ENCODE data around the gene USP5.
"Not testable (repeated sequence)": the region's sequence is repeated elsewhere in the genome, so short reads cannot be mapped to it uniquely, and the experiment has no call there.

USP5 gene

GRCh38 chr12:6890789-6891645, 39.1 kb downstream of the USP5 start:
- H3K27me3 ChIP-seq (ENCODE audit: insufficient read depth, low read depth, severe bottlenecking), result no peaks in the 10 kb centered on the region
- peak overlapping the region; percentile 3; the same call in 1 of the 2 replicates for H3K4me3 ChIP-seq (ENCODE audit: low read depth, low read length)
- peak; percentile 90 for DNase-seq
- TF ChIP-seq, protein P1, sequence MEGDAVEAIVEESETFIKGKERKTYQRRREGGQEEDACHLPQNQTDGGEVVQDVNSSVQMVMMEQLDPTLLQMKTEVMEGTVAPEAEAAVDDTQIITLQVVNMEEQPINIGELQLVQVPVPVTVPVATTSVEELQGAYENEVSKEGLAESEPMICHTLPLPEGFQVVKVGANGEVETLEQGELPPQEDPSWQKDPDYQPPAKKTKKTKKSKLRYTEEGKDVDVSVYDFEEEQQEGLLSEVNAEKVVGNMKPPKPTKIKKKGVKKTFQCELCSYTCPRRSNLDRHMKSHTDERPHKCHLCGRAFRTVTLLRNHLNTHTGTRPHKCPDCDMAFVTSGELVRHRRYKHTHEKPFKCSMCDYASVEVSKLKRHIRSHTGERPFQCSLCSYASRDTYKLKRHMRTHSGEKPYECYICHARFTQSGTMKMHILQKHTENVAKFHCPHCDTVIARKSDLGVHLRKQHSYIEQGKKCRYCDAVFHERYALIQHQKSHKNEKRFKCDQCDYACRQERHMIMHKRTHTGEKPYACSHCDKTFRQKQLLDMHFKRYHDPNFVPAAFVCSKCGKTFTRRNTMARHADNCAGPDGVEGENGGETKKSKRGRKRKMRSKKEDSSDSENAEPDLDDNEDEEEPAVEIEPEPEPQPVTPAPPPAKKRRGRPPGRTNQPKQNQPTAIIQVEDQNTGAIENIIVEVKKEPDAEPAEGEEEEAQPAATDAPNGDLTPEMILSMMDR (IDR thresholded peaks at IDR 0.05; ENCODE audit: low read depth, low read length), result peak; percentile 64
- no peaks in the 10 kb centered on the region; the same call in 1 of the 2 replicates for H3K36me3 ChIP-seq
- no peaks in the 10 kb centered on the region for H3K9me3 ChIP-seq (ENCODE audit: severe bottlenecking)
- H3K27ac ChIP-seq, result peak overlapping the region; percentile 81

DNA sequence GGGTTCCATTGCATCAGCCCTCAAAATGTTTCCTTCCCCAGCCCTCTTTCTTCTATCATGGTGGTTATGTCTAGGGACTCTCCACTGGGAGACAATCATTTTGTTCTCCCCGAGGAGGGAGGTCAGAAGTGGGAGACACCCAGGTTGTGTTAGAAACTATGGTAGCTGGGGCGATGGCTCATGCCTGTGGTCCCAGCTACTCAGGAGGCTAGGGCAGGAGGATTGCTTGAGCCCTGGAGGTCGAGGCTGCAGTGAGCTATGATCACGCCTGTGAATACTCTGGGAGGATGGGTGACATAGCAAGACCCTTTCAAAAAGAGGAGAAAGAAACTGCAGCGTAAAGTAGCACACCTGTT, 39.7 kb downstream of the USP5 start:
- Histone ChIP-seq H3K27ac (peak overlapping the region; percentile 63), H3K9me3 (ENCODE audit: severe bottlenecking) (no peaks in the 10 kb centered on the region), H3K27me3 (ENCODE audit: insufficient read depth, low read depth, severe bottlenecking) (no peaks in the 10 kb centered on the region), H3K36me3 (no peaks in the 10 kb centered on the region; the same call in 1 of the 2 replicates), H3K4me3 (ENCODE audit: low read depth, low read length) (no peak overlapping the region)
- no peak for DNase-seq
- TF ChIP-seq, protein P1 (IDR thresholded peaks at IDR 0.05; ENCODE audit: low read depth, low read length), result no peak

GRCh38 chr12:6892683-6893082, 40.7 kb downstream of the USP5 start:
- not testable (repeated sequence) for H3K9me3 ChIP-seq (ENCODE audit: severe bottlenecking); DNase-seq; H3K27me3 ChIP-seq (ENCODE audit: insufficient read depth, low read depth, severe bottlenecking); H3K27ac ChIP-seq; H3K36me3 ChIP-seq; H3K4me3 ChIP-seq (ENCODE audit: low read depth, low read length)

- Histone ChIP-seq H3K9me3 (ENCODE audit: severe bottlenecking) (no peaks in the 10 kb centered on the region), H3K27me3 (ENCODE audit: insufficient read depth, low read depth, severe bottlenecking) (no peaks in the 10 kb centered on the region), H3K27ac (no peak overlapping the region), H3K4me3 (ENCODE audit: low read depth, low read length) (no peak overlapping the region), H3K36me3 (no peaks in the 10 kb centered on the region; the same call in 1 of the 2 replicates)
- no peak for DNase-seq
- TF ChIP-seq, protein P1 (IDR thresholded peaks at IDR 0.05; ENCODE audit: low read depth, low read length), result no peak
Measured at GRCh38 chr12:6894321-6894720, 42.4 kb downstream of the USP5 start.

GRCh38 chr12:6896846-6897435, 45.0 kb downstream of the USP5 start:
- Histone ChIP-seq H3K9me3 (ENCODE audit: severe bottlenecking) (no peaks in the 10 kb centered on the region), H3K27me3 (ENCODE audit: insufficient read depth, low read depth, severe bottlenecking) (no peaks in the 10 kb centered on the region), H3K4me3 (ENCODE audit: low read depth, low read length) (no peak overlapping the region), H3K36me3 (no peaks in the 10 kb centered on the region), H3K27ac (no peak overlapping the region)
- TF ChIP-seq, protein P1 (IDR thresholded peaks at IDR 0.05; ENCODE audit: low read depth, low read length), result no peak
- DNase-seq, result no peak

- H3K4me3 ChIP-seq (ENCODE audit: low read depth, low read length), result no peak overlapping the region
- no peaks in the 10 kb centered on the region for H3K9me3 ChIP-seq (ENCODE audit: severe bottlenecking)
- no peaks in the 10 kb centered on the region for H3K27me3 ChIP-seq (ENCODE audit: insufficient read depth, low read depth, severe bottlenecking)
- H3K27ac ChIP-seq, result no peak overlapping the region
- TF ChIP-seq, protein P1 (IDR thresholded peaks at IDR 0.05; ENCODE audit: low read depth, low read length), result no peak
- H3K36me3 ChIP-seq, result no peaks in the 10 kb centered on the region
- DNase-seq, result no peak
Measured at GRCh38 chr12:6899427-6899826, 47.5 kb downstream of the USP5 start.
